Adrenal gland (tissue), 12 donors: Measurements from ENCODE around the gene ITFG1. TPM values are rescaled to one million over a fixed set of nuclear protein-coding genes. Genes with fewer than 3 reads are reported as not detected.
"Not testable (repeated sequence)": the region's sequence is repeated elsewhere in the genome, so short reads cannot be mapped to it uniquely, and the experiment has no call there.

Experiments used
- DNase-seq, 7 donors: peaks; one replicate each; pipeline ENCODE4 v3.0.0-alpha.2; 2019 to 2020
- H3K27ac ChIP-seq, 5 donors: fragments of 200-600 bp; sonication (generic) in 4 of 5; 1 replicate in 3 of 5; 2 replicates in 2 of 5; pipeline versions ENCODE4 v1.5.1 to v1.8.0; 2016 to 2020; ENCODE audit warnings: mild to moderate bottlenecking in 1 of 5
- H3K27me3 ChIP-seq: fragments of 200-600 bp; 2 replicates; pipeline ENCODE4 v1.8.0; 2021
- H3K36me3 ChIP-seq, 2 donors: fragments of 200-600 bp; replicated peaks in 1 of 2; 1 replicate in 1 of 2; 2 replicates in 1 of 2; pipeline versions ENCODE4 v1.5.1 to v1.8.0; 2018 to 2022
- H3K4me1 ChIP-seq, 2 donors: fragments of 200-600 bp; replicated peaks in 1 of 2; 1 replicate in 1 of 2; 2 replicates in 1 of 2; pipeline versions ENCODE4 v1.5.1 to v1.8.0; 2018 to 2021
- H3K4me3 ChIP-seq, 4 donors: fragments of 200-600 bp; sonication (generic) in 3 of 4; one replicate each; pipeline ENCODE4 v1.5.1; 2016 to 2018
- H3K9me3 ChIP-seq, 3 donors: fragments of 200-600 bp; sonication (generic) in 1 of 3; replicated peaks in 1 of 3; 1 replicate in 2 of 3; 2 replicates in 1 of 3; pipeline versions ENCODE4 v1.5.1 to v1.8.0; 2016 to 2021
- POLR2A ChIP-seq, 2 donors: fragments of 450-650 bp; IDR thresholded peaks; one replicate each; pipeline ENCODE4 v1.6.1; 2017; ENCODE audit warnings: antibody characterized with exemption in 2 of 2, mild to moderate bottlenecking in 2 of 2, moderate library complexity in 1 of 2
- WGBS, 4 donors: extraction: QIAGEN DNeasy Blood & Tissue Kit in 2 of 4; methylation state at CpG; one replicate each; pipeline versions ENCODE4 v1.1.5 to v1.1.7; 2013 to 2017; 5-methylcytosine and 5-hydroxymethylcytosine counted together
- intact Hi-C, 2 donors: fragments of 100-400 bp; cut with DNase I; formaldehyde crosslinking; loops; one replicate each; pipeline versions ENCODE4 v1.14.1 to v1.15.0; 2022 to 2023
- polyA plus RNA-seq, 3 donors: library from polyadenylated mRNA; stranded (reverse); fragments of 200-250 nt in 2 of 3; fragments of 350-450 nt in 1 of 3; fragmentation: Illumina TruSeq in 1 of 3; extraction: RNeasy Lipid Tissue Mini Kit (QIAGEN cat#74804) in 1 of 3; gene quantifications; one replicate each; pipeline ENCODE4 v1.2.3, GENCODE V29; 2013 to 2014
- total RNA-seq, 9 donors: library from RNA; depleted of rRNA in 4 of 9; stranded (reverse); fragments of >200 nt in 4 of 9; fragments of 120-200 nt in 1 of 9; fragmentation: NEBNext Ultra II Directional in 1 of 9; extraction: Animal tissue kit (Norgen Biotek cat#: 25700) in 1 of 9; gene quantifications; one replicate each; pipeline versions ENCODE4 v1.1.0 to v1.2.4, GENCODE V29; 2013 to 2023
- TF ChIP-seq, protein P1 (sequence below), 6 experiments: fragments of 450-650 bp in 4 of 6; fragments of 200-600 bp in 2 of 6; sonication (generic) in 1 of 6; IDR thresholded peaks; 1 replicate in 5 of 6; 2 replicates in 1 of 6; pipeline versions ENCODE4 v1.5.1 to v1.8.0; 2016 to 2021; ENCODE audit warnings: antibody characterized with exemption in 6 of 6, mild to moderate bottlenecking in 2 of 6, moderate library complexity in 1 of 6
- donor health status: healthy with polysubstance abuse.
- donor health status: Bipolar disorder and iron deficiency.
- donor health status: DM: yes; HTN: yes; CAD: no.
- donor health status: DM: no; HTN: no; CAD: no.
- donor health status: DM: no; HTN: no; CAD: no.
- donor health status: DM: yes; HTN: yes; CAD: no.

The ITFG1 gene
- total and polyA plus RNA-seq, 12 donors, result 8.4 to 246 (median 84.4) TPM

DNA sequence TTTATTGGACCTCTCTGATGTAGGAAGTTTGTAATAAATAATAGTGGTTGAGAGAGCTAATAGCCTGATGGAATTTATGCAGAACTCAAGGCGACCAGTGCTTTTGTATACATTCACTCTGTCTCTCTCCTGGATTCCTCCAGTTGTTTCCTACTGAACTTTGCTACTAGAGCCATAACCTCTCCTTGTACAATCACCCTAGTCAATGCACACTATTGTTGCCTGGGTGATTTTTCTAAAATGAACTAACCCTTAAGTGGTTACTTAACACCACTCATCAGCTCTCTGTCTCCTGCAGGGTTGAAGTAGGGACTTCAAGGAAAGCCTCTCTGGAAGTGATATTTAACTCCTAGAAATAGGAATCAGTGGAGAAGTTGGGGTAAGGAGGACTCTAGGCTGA, 9.9 kb upstream of the ITFG1 start:
- WGBS, 4 donors, result 88 to 97% (median 96%) methylated on average over 1 of the region's 1 CpG
- Histone ChIP-seq H3K36me3 (no peaks in the 10 kb centered on the region), H3K9me3 (no peaks in the 10 kb centered on the region)

DNA sequence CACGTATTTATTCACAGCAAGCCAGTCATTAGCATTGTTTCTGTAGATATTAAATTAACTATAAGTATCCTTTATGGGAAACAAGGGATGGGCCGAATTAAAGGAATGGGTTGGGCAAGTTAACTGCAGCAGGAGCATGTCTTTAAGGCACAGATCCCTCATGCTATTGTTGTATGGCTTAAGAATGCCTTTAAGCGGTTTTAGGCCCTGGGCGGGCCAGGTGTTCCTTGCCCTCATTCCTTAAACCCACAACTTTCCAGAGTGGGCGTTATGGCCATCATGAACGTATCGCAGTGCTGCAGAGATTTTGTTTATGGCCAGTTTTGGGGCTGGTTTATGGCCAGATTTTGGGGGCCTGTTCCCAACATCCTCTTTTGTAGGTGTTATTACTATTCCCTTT, 9.3 kb upstream of the ITFG1 start:
- no peak for DNase-seq
- no peak overlapping the region for H3K4me3 ChIP-seq
- WGBS, 4 donors, result 97 to 99% (median 98%) methylated on average over 7 of the region's 7 CpGs
- no peaks in the 10 kb centered on the region for H3K27me3 ChIP-seq
- TF ChIP-seq, protein P1, sequence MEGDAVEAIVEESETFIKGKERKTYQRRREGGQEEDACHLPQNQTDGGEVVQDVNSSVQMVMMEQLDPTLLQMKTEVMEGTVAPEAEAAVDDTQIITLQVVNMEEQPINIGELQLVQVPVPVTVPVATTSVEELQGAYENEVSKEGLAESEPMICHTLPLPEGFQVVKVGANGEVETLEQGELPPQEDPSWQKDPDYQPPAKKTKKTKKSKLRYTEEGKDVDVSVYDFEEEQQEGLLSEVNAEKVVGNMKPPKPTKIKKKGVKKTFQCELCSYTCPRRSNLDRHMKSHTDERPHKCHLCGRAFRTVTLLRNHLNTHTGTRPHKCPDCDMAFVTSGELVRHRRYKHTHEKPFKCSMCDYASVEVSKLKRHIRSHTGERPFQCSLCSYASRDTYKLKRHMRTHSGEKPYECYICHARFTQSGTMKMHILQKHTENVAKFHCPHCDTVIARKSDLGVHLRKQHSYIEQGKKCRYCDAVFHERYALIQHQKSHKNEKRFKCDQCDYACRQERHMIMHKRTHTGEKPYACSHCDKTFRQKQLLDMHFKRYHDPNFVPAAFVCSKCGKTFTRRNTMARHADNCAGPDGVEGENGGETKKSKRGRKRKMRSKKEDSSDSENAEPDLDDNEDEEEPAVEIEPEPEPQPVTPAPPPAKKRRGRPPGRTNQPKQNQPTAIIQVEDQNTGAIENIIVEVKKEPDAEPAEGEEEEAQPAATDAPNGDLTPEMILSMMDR (IDR thresholded peaks at IDR 0.05), result no peak
- no peak for TF ChIP-seq POLR2A (IDR thresholded peaks at IDR 0.05)
- H3K36me3 ChIP-seq, result no peaks in the 10 kb centered on the region
- no peak overlapping the region for H3K27ac ChIP-seq
- no peaks in the 10 kb centered on the region for H3K9me3 ChIP-seq
- peaks cover under 1 to 37% of the 10 kb centered on the region in 2 donors for H3K4me1 ChIP-seq
- intact Hi-C loops, result no loop called here

More for the DNA sequence above, 9.9 kb upstream of the ITFG1 start:
- H3K27me3 ChIP-seq, result no peaks in the 10 kb centered on the region
- no peak for DNase-seq
- no peak overlapping the region for H3K27ac ChIP-seq
- peaks cover 7 to 37% of the 10 kb centered on the region in 2 donors for H3K4me1 ChIP-seq
- H3K4me3 ChIP-seq, result no peak overlapping the region
- intact Hi-C loops, result no loop called here
- TF ChIP-seq, protein P1 (IDR thresholded peaks at IDR 0.05), result no peak
- TF ChIP-seq POLR2A (IDR thresholded peaks at IDR 0.05), result no peak

DNA sequence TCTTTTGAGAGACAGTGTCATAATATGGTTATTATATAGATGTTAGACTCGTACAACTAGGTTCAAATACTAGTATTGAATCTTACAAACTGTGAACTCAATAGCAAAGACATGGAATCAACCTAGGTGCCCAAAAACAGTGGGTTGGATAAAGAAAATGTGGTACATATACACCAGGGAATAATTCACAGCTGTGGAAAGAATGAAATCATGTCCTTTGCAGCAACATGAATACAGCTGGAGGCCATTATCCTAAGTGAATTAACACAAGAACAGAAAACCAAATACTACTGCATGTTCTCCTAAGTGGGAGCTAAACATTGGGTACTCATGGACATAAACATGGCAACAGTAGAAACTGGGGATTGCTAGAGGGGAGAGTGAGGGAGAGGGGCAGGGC, 8.4 kb upstream of the ITFG1 start:
- H3K4me1 ChIP-seq, result peaks cover under 1 to 43% of the 10 kb centered on the region in 2 donors
- WGBS, 4 donors, result 92 to 100% (median 98%) methylated on average over 1 of the region's 1 CpG
- H3K36me3 ChIP-seq, result no peaks in the 10 kb centered on the region
- no peaks in the 10 kb centered on the region for H3K27me3 ChIP-seq
- intact Hi-C loops, result no loop called here
- H3K9me3 ChIP-seq, result no peaks in the 10 kb centered on the region
- DNase-seq, result no peak
- no peak overlapping the region for H3K4me3 ChIP-seq
- H3K27ac ChIP-seq, result no peak overlapping the region
- no peak for TF ChIP-seq POLR2A (IDR thresholded peaks at IDR 0.05)
- TF ChIP-seq, protein P1 (IDR thresholded peaks at IDR 0.05), result no peak

DNA sequence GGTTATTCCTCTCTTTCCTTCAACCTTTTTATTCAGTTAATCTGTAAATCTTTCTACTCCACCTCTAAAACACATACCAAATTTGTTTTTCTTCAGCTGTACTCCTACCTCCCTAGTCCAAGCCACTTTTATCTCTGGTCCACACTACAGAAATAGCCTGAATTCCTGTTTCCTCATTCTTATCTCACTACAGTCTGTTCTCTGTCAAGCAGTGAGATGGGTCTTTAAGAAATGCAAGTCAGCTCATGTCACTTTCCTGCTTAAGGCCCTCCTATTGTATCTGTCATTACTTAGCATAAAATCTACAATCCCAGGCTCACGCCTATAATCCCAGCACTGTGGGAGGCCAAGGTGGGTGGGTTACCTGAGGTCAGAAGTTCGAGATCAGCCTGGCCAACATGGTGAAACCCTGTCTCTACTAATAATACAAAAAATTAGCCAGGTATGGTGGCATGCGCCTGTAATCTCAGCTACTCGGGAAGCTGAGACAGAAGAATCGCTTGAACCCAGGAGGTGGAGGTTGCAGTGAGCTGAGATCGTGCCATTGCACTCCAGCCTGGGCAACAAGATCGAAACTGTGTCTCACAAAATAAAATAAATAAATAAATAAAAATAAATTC, 7.3 kb upstream of the ITFG1 start:
- H3K4me1 ChIP-seq, result peaks cover 8 to 54% of the 10 kb centered on the region in 2 donors
- not testable (repeated sequence) for DNase-seq
- 95 to 96% (median 95%) methylated on average over 7 of the region's 7 CpGs for WGBS, 4 donors

DNA sequence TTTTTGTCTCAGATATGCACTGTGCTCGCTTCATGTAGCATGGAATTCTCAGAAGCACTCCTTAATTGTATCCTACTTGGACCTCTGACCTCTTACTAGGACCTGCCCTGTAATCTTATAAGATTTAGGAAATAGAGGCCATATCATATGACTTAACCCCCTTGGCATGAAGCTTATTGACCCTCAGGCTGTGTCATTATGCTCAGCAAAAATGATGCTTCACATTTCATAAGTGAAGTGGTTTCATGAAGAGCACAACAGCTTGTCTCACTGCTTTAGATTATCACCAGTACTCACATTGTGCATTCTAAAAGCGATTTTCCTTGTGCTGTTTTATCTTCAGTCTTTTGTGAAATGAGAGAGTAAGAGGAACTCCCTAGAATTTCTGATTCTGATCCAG, 6.6 kb upstream of the ITFG1 start:
- Histone ChIP-seq H3K27ac (no peak overlapping the region), H3K4me3 (no peak overlapping the region), H3K4me1 (peaks cover 14 to 60% of the 10 kb centered on the region in 2 donors), H3K36me3 (no peaks in the 10 kb centered on the region), H3K27me3 (no peaks in the 10 kb centered on the region), H3K9me3 (no peaks in the 10 kb centered on the region)
- 78 to 96% (median 93%) methylated on average over 2 of the region's 2 CpGs for WGBS, 4 donors
- DNase-seq, result no peak
- intact Hi-C loops, result no loop called here
- TF ChIP-seq POLR2A (IDR thresholded peaks at IDR 0.05), result no peak

More for the DNA sequence above, 7.3 kb upstream of the ITFG1 start:
- intact Hi-C loops, H3K27me3 ChIP-seq, H3K27ac ChIP-seq, H3K36me3 ChIP-seq, H3K4me3 ChIP-seq, H3K9me3 ChIP-seq: not testable (repeated sequence)
